Activated CD4-positive, alpha-beta T cell treated with anti-CD3 and anti-CD28 coated beads, Interleukin-2, amount 10 ng/mL, durations not matched to agents 7 days and 5 days (primary cell): Measurements from ENCODE around the gene TGM4. TPM values are rescaled to one million over a fixed set of nuclear protein-coding genes. Genes with fewer than 3 reads are reported as not detected.

ENCODE experiments used
- CTCF ChIA-PET: fragments of 350-600 bp; sonication (Branson Sonifier 250); formaldehyde crosslinking; loops from one replicate; lab custom pipeline; 2021; ENCODE audit warnings: antibody characterized with exemption; lab: Charles Lee
- POLR2A ChIA-PET: fragments of 350-600 bp; sonication (Branson Sonifier 250); formaldehyde crosslinking; loops from one replicate; lab custom pipeline; 2021; ENCODE audit warnings: antibody characterized with exemption; lab: Charles Lee
- DNase-seq: peaks from one replicate; pipeline ENCODE4 v3.0.0-alpha.2; 2020
- H3K27ac Mint-ChIP-seq: one replicate; pipeline ENCODE4 v1.8.0; 2021; ENCODE audit warnings: mild to moderate bottlenecking, moderate library complexity, mixed read lengths
- H3K27me3 Mint-ChIP-seq: one replicate; pipeline ENCODE4 v1.8.0; 2021; ENCODE audit warnings: mixed read lengths
- H3K36me3 Mint-ChIP-seq: one replicate; pipeline ENCODE4 v1.8.0; 2021; ENCODE audit warnings: low read depth, mixed read lengths
- H3K4me1 Mint-ChIP-seq: one replicate; pipeline ENCODE4 v1.8.0; 2021; ENCODE audit warnings: mixed read lengths
- H3K4me3 Mint-ChIP-seq: one replicate; pipeline ENCODE4 v1.8.0; 2021; ENCODE audit warnings: mild to moderate bottlenecking, moderate library complexity, mixed read lengths
- H3K9me3 Mint-ChIP-seq: one replicate; pipeline ENCODE4 v1.8.0; 2021; ENCODE audit warnings: mixed read lengths
- total RNA-seq, 2 experiments: library from RNA; stranded (reverse); gene quantifications; one replicate each; pipeline ENCODE4 v1.2.3, GENCODE V29; 2021

Gene TGM4
- total RNA-seq, 2 experiments from 2014 or later, result not detected

- Mint-ChIP-seq H3K4me3 (no peak overlapping the region), H3K27ac (no peak overlapping the region), H3K4me1 (no peaks in the 10 kb centered on the region), H3K27me3 (peaks cover 10% of the 10 kb centered on the region), H3K9me3 (peaks cover 8% of the 10 kb centered on the region), H3K36me3 (no peaks in the 10 kb centered on the region)
- POLR2A ChIA-PET, result no interaction called here
- CTCF ChIA-PET, result interaction anchor here (1.3 kb wide), 1 partner anchor 9 kb away, joined by 4 read pairs; no protein-coding TSS in a partner anchor
- no peak for DNase-seq
Observed at GRCh38 chr3:44905446-44906157, 31.2 kb downstream of the TGM4 start.

GRCh38 chr3:44906997-44907396 is 32.6 kb downstream of the TGM4 start:
- CTCF ChIA-PET, result interaction anchor here (0.7 to 1.3 kb wide), 2 partner anchors 8 to 374 kb away, joined by 4 to 5 read pairs; no protein-coding TSS in a partner anchor
- DNase-seq, result no peak
- Mint-ChIP-seq H3K27ac (no peak overlapping the region), H3K4me3 (no peak overlapping the region), H3K9me3 (peaks cover 8% of the 10 kb centered on the region), H3K27me3 (peaks cover 10% of the 10 kb centered on the region), H3K4me1 (no peaks in the 10 kb centered on the region), H3K36me3 (no peaks in the 10 kb centered on the region)
- POLR2A ChIA-PET, result no interaction called here

GRCh38 chr3:44907612-44908011 is 33.2 kb downstream of the TGM4 start:
- Mint-ChIP-seq H3K9me3 (peaks cover 8% of the 10 kb centered on the region), H3K4me3 (no peak overlapping the region), H3K27ac (no peak overlapping the region), H3K36me3 (no peaks in the 10 kb centered on the region), H3K27me3 (peaks cover 10% of the 10 kb centered on the region), H3K4me1 (no peaks in the 10 kb centered on the region)
- CTCF ChIA-PET, result interaction anchor here (0.7 to 1.0 kb wide), 3 partner anchors 13 to 375 kb away, joined by 3 to 5 read pairs (median 5); no protein-coding TSS in a partner anchor
- POLR2A ChIA-PET, result no interaction called here
- no peak for DNase-seq

- H3K27me3 Mint-ChIP-seq, result peaks cover 10% of the 10 kb centered on the region
- no peak overlapping the region for H3K27ac Mint-ChIP-seq
- no peaks in the 10 kb centered on the region for H3K4me1 Mint-ChIP-seq
- CTCF ChIA-PET, result no interaction called here
- peaks cover 8% of the 10 kb centered on the region for H3K9me3 Mint-ChIP-seq
- H3K36me3 Mint-ChIP-seq, result no peaks in the 10 kb centered on the region
- no peak for DNase-seq
- POLR2A ChIA-PET, result no interaction called here
- H3K4me3 Mint-ChIP-seq, result no peak overlapping the region
Observed at GRCh38 chr3:44909063-44909462, 34.7 kb downstream of the TGM4 start.

- Mint-ChIP-seq H3K9me3 (peaks cover 8% of the 10 kb centered on the region), H3K4me1 (no peaks in the 10 kb centered on the region), H3K27me3 (peaks cover 10% of the 10 kb centered on the region), H3K4me3 (no peak overlapping the region), H3K36me3 (no peaks in the 10 kb centered on the region), H3K27ac (no peak overlapping the region)
- ChIA-PET CTCF (no interaction called here), POLR2A (no interaction called here)
- DNase-seq, result no peak
Observed at GRCh38 chr3:44910693-44911092, 36.3 kb downstream of the TGM4 start.

- ChIA-PET POLR2A (no interaction called here), CTCF (interaction anchor here (0.5 to 2.5 kb wide), 9 partner anchors 8 to 1554 kb away, joined by 3 to 13 read pairs (median 3); no protein-coding TSS in a partner anchor)
- peaks cover 7% of the 10 kb centered on the region for H3K9me3 Mint-ChIP-seq
- no peaks in the 10 kb centered on the region for H3K4me1 Mint-ChIP-seq
- peak; percentile 66 for DNase-seq
- H3K4me3 Mint-ChIP-seq, result no peak overlapping the region
- H3K27me3 Mint-ChIP-seq, result peaks cover 4% of the 10 kb centered on the region
- no peak overlapping the region for H3K27ac Mint-ChIP-seq
- H3K36me3 Mint-ChIP-seq, result no peaks in the 10 kb centered on the region
Observed at GRCh38 chr3:44913868-44914468, 39.6 kb downstream of the TGM4 start.

- Mint-ChIP-seq H3K9me3 (peaks cover 3% of the 10 kb centered on the region), H3K4me1 (no peaks in the 10 kb centered on the region), H3K27me3 (no peaks in the 10 kb centered on the region), H3K27ac (no peak overlapping the region), H3K36me3 (no peaks in the 10 kb centered on the region), H3K4me3 (no peak overlapping the region)
- ChIA-PET POLR2A (no interaction called here), CTCF (interaction anchor here (1.0 to 2.3 kb wide), 6 partner anchors 9 to 395 kb away, joined by 3 to 13 read pairs (median 4); no protein-coding TSS in a partner anchor)
- DNase-seq, result no peak
Observed at GRCh38 chr3:44914936-44915335, 40.5 kb downstream of the TGM4 start.

GRCh38 chr3:44915702-44916438 is 41.5 kb downstream of the TGM4 start:
- POLR2A ChIA-PET, result no interaction called here
- H3K4me1 Mint-ChIP-seq, result no peaks in the 10 kb centered on the region
- no peaks in the 10 kb centered on the region for H3K27me3 Mint-ChIP-seq
- no peaks in the 10 kb centered on the region for H3K9me3 Mint-ChIP-seq
- H3K27ac Mint-ChIP-seq, result no peak overlapping the region
- CTCF ChIA-PET, result interaction anchor here (1.5 kb wide), 1 partner anchor 10 kb away, joined by 4 read pairs; no protein-coding TSS in a partner anchor
- no peak overlapping the region for H3K4me3 Mint-ChIP-seq
- no peaks in the 10 kb centered on the region for H3K36me3 Mint-ChIP-seq
- DNase-seq, result no peak

- Mint-ChIP-seq H3K36me3 (no peaks in the 10 kb centered on the region), H3K27me3 (no peaks in the 10 kb centered on the region), H3K27ac (no peak overlapping the region), H3K4me3 (no peak overlapping the region), H3K9me3 (no peaks in the 10 kb centered on the region), H3K4me1 (no peaks in the 10 kb centered on the region)
- no peak for DNase-seq
- ChIA-PET CTCF (no interaction called here), POLR2A (no interaction called here)
Observed at GRCh38 chr3:44918087-44918486, 43.7 kb downstream of the TGM4 start.

- DNase-seq, result no peak
- H3K4me3 Mint-ChIP-seq, result no peak overlapping the region
- ChIA-PET CTCF (no interaction called here), POLR2A (no interaction called here)
- no peaks in the 10 kb centered on the region for H3K36me3 Mint-ChIP-seq
- no peaks in the 10 kb centered on the region for H3K27me3 Mint-ChIP-seq
- H3K9me3 Mint-ChIP-seq, result no peaks in the 10 kb centered on the region
- no peaks in the 10 kb centered on the region for H3K4me1 Mint-ChIP-seq
- no peak overlapping the region for H3K27ac Mint-ChIP-seq
Observed at GRCh38 chr3:44918581-44918980, 44.2 kb downstream of the TGM4 start.

- CTCF ChIA-PET, result no interaction called here
- no peaks in the 10 kb centered on the region for H3K4me1 Mint-ChIP-seq
- H3K27ac Mint-ChIP-seq, result no peak overlapping the region
- H3K9me3 Mint-ChIP-seq, result no peaks in the 10 kb centered on the region
- H3K36me3 Mint-ChIP-seq, result no peaks in the 10 kb centered on the region
- no peak for DNase-seq
- H3K27me3 Mint-ChIP-seq, result no peaks in the 10 kb centered on the region
- POLR2A ChIA-PET, result no interaction called here
- H3K4me3 Mint-ChIP-seq, result no peak overlapping the region
Observed at GRCh38 chr3:44920081-44920480, 45.7 kb downstream of the TGM4 start.

GRCh38 chr3:44923632-44924456 is 49.4 kb downstream of the TGM4 start:
- CTCF ChIA-PET, result interaction anchor here (0.8 to 2.7 kb wide), 2 partner anchors 11 to 19 kb away, joined by 3 to 10 read pairs; no protein-coding TSS in a partner anchor
- no peaks in the 10 kb centered on the region for H3K9me3 Mint-ChIP-seq
- no peaks in the 10 kb centered on the region for H3K27me3 Mint-ChIP-seq
- DNase-seq, result no peak
- H3K4me3 Mint-ChIP-seq, result no peak overlapping the region
- peaks cover 15% of the 10 kb centered on the region for H3K36me3 Mint-ChIP-seq
- POLR2A ChIA-PET, result no interaction called here
- H3K4me1 Mint-ChIP-seq, result no peaks in the 10 kb centered on the region
- no peak overlapping the region for H3K27ac Mint-ChIP-seq
